ENCODE results near the gene CEACAM6.
"Not testable (repeated sequence)": the region's sequence is repeated elsewhere in the genome, so short reads cannot be mapped to it uniquely, and the experiment has no call there.

The CEACAM6 gene

DNA sequence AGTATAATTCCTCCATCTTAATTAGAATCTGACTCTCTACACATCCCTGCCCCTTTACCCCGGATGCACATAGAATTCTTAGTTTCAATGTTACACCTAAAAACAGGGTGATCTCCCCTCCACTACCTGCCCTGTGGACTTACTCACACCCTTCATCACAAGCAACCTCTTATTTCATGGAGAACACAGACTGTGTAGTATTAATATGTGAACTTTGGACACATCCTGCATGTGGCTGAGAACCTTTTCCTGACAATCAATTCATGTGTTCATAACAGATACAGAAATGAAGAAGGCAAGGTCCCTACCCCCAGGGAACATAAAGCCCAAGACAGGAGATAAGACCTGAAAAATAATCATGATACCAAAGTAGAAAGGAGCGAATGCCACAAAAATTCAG, 11.8 kb downstream of the CEACAM6 start:
- no peak overlapping the region for H3K4ac ChIP-seq (ENCODE audit: low read depth, low read length)
- no peak overlapping the region for H4K8ac ChIP-seq (ENCODE audit: low read depth, low read length)
- H3K36me3 ChIP-seq (ENCODE audit: control insufficient read depth, insufficient read depth, low read length): no peaks in the 10 kb centered on the region
- H2BK5ac ChIP-seq (ENCODE audit: low read length): no peak overlapping the region
- no peak overlapping the region for H3K4me3 ChIP-seq (ENCODE audit: low read length)
- no peak overlapping the region for H2AK5ac ChIP-seq (ENCODE audit: low read length)
- H3K18ac ChIP-seq (ENCODE audit: low read length): no peak overlapping the region
- no peak overlapping the region for H3K27ac ChIP-seq (ENCODE audit: low read depth, low read length)
- H3K79me1 ChIP-seq (ENCODE audit: low read length): no peaks in the 10 kb centered on the region
- H3K4me1 ChIP-seq (ENCODE audit: control insufficient read depth, low read depth, low read length): no peaks in the 10 kb centered on the region
- H3K23ac ChIP-seq (ENCODE audit: low read length): no peak overlapping the region
- DNase-seq: no peak
- no peaks in the 10 kb centered on the region for H3K27me3 ChIP-seq (ENCODE audit: insufficient read depth, low read length, poor library complexity)
- H3K56ac ChIP-seq (ENCODE audit: low read length): no peak overlapping the region
- H2BK120ac ChIP-seq (ENCODE audit: low read depth, low read length): no peak overlapping the region
- no peak overlapping the region for H3K4me2 ChIP-seq (ENCODE audit: low read length)
- no peak overlapping the region for H4K5ac ChIP-seq (ENCODE audit: low read length)
- H2BK15ac ChIP-seq (replicated peaks; ENCODE audit: low read depth): no peak overlapping the region
- no peaks in the 10 kb centered on the region for H3K79me2 ChIP-seq (ENCODE audit: control insufficient read depth, insufficient read depth, low read length)
- no peak overlapping the region for H3K9ac ChIP-seq (ENCODE audit: low read length)
- WGBS (ENCODE audit: extremely low coverage, insufficient coverage, low lambda C conversion rate): no CpG with 5 or more reads among the region's 2 CpGs

DNA sequence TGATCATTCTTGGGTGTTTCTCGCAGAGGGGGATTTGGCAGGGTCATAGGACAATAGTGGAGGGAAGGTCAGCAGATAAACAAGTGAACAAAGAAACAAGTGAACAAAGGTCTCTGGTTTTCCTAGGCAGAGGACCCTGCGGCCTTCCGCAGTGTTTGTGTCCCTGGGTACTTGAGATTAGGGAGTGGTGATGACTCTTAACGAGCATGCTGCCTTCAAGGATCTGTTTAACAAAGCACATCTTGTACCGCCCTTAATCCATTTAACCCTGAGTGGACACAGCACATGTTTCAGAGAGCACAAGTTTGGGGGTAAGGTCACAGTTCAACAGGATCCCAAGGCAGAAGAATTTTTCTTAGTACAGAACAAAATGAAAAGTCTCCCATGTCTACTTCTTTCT, 12.8 kb downstream of the CEACAM6 start:
- not testable (repeated sequence) for H3K27ac ChIP-seq (ENCODE audit: low read depth, low read length); H3K56ac ChIP-seq (ENCODE audit: low read length); H3K4me2 ChIP-seq (ENCODE audit: low read length); H3K4ac ChIP-seq (ENCODE audit: low read depth, low read length); H3K4me3 ChIP-seq (ENCODE audit: low read length); H2AK5ac ChIP-seq (ENCODE audit: low read length); H3K18ac ChIP-seq (ENCODE audit: low read length); H3K27me3 ChIP-seq (ENCODE audit: insufficient read depth, low read length, poor library complexity); H2BK15ac ChIP-seq (replicated peaks; ENCODE audit: low read depth); H3K79me1 ChIP-seq (ENCODE audit: low read length); H3K4me1 ChIP-seq (ENCODE audit: control insufficient read depth, low read depth, low read length); H4K5ac ChIP-seq (ENCODE audit: low read length); H3K23ac ChIP-seq (ENCODE audit: low read length); H2BK120ac ChIP-seq (ENCODE audit: low read depth, low read length); DNase-seq; H3K9ac ChIP-seq (ENCODE audit: low read length); H3K36me3 ChIP-seq (ENCODE audit: control insufficient read depth, insufficient read depth, low read length); H4K8ac ChIP-seq (ENCODE audit: low read depth, low read length); H2BK5ac ChIP-seq (ENCODE audit: low read length); H3K79me2 ChIP-seq (ENCODE audit: control insufficient read depth, insufficient read depth, low read length)
- no CpG with 5 or more reads among the region's 5 CpGs for WGBS (ENCODE audit: extremely low coverage, insufficient coverage, low lambda C conversion rate)

DNA sequence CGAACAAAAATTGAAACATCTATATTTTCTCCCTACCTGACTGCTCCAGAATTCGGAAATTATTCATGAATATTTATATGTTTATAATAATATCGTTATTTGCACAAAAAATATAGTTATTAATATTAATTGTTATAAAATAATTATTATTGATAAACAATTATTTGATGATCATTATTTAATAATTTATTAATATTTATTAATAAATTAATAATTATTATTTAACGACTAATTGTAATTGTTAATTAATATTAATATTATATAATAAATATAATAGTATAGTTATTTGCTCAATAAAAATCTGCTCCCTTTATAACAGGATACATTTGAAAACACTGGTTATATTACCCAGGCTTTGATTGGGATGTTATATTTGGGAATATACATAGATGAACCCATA, 14.3 kb downstream of the CEACAM6 start:
- no CpG with 5 or more reads among the region's 4 CpGs for WGBS (ENCODE audit: extremely low coverage, insufficient coverage, low lambda C conversion rate)
- Histone ChIP-seq H3K27ac (ENCODE audit: low read depth, low read length) (no peak overlapping the region), H2BK15ac (replicated peaks; ENCODE audit: low read depth) (no peak overlapping the region), H3K56ac (ENCODE audit: low read length) (no peak overlapping the region), H2BK120ac (ENCODE audit: low read depth, low read length) (no peak overlapping the region), H3K4ac (ENCODE audit: low read depth, low read length) (no peak overlapping the region), H3K4me3 (ENCODE audit: low read length) (no peak overlapping the region), H4K8ac (ENCODE audit: low read depth, low read length) (no peak overlapping the region), H3K9ac (ENCODE audit: low read length) (no peak overlapping the region), H3K36me3 (ENCODE audit: control insufficient read depth, insufficient read depth, low read length) (no peaks in the 10 kb centered on the region), H3K27me3 (ENCODE audit: insufficient read depth, low read length, poor library complexity) (no peaks in the 10 kb centered on the region), H3K4me1 (ENCODE audit: control insufficient read depth, low read depth, low read length) (no peaks in the 10 kb centered on the region), H2BK5ac (ENCODE audit: low read length) (no peak overlapping the region), H3K79me2 (ENCODE audit: control insufficient read depth, insufficient read depth, low read length) (no peaks in the 10 kb centered on the region), H3K79me1 (ENCODE audit: low read length) (no peaks in the 10 kb centered on the region), H3K18ac (ENCODE audit: low read length) (no peak overlapping the region), H2AK5ac (ENCODE audit: low read length) (no peak overlapping the region), H3K23ac (ENCODE audit: low read length) (no peak overlapping the region), H4K5ac (ENCODE audit: low read length) (no peak overlapping the region), H3K4me2 (ENCODE audit: low read length) (no peak overlapping the region)
- DNase-seq: no peak

DNA sequence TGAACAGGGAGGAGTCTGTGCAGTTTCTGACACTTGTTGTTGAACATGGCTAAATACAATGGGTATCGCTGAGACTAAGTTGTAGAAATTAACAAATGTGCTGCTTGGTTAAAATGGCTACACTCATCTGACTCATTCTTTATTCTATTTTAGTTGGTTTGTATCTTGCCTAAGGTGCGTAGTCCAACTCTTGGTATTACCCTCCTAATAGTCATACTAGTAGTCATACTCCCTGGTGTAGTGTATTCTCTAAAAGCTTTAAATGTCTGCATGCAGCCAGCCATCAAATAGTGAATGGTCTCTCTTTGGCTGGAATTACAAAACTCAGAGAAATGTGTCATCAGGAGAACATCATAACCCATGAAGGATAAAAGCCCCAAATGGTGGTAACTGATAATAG, 16.1 kb downstream of the CEACAM6 start:
- H4K8ac ChIP-seq (ENCODE audit: low read depth, low read length): no peak overlapping the region
- H3K79me2 ChIP-seq (ENCODE audit: control insufficient read depth, insufficient read depth, low read length): no peaks in the 10 kb centered on the region
- no peak overlapping the region for H3K23ac ChIP-seq (ENCODE audit: low read length)
- no peaks in the 10 kb centered on the region for H3K4me1 ChIP-seq (ENCODE audit: control insufficient read depth, low read depth, low read length)
- H2BK120ac ChIP-seq (ENCODE audit: low read depth, low read length): no peak overlapping the region
- DNase-seq: no peak
- no peak overlapping the region for H3K18ac ChIP-seq (ENCODE audit: low read length)
- no peaks in the 10 kb centered on the region for H3K36me3 ChIP-seq (ENCODE audit: control insufficient read depth, insufficient read depth, low read length)
- no peaks in the 10 kb centered on the region for H3K27me3 ChIP-seq (ENCODE audit: insufficient read depth, low read length, poor library complexity)
- no peak overlapping the region for H3K56ac ChIP-seq (ENCODE audit: low read length)
- H4K5ac ChIP-seq (ENCODE audit: low read length): no peak overlapping the region
- no peak overlapping the region for H2BK5ac ChIP-seq (ENCODE audit: low read length)
- H3K4ac ChIP-seq (ENCODE audit: low read depth, low read length): no peak overlapping the region
- no peak overlapping the region for H2AK5ac ChIP-seq (ENCODE audit: low read length)
- H3K4me3 ChIP-seq (ENCODE audit: low read length): no peak overlapping the region
- WGBS (ENCODE audit: extremely low coverage, insufficient coverage, low lambda C conversion rate): no CpG with 5 or more reads among the region's 2 CpGs
- no peaks in the 10 kb centered on the region for H3K79me1 ChIP-seq (ENCODE audit: low read length)
- no peak overlapping the region for H3K9ac ChIP-seq (ENCODE audit: low read length)
- H3K27ac ChIP-seq (ENCODE audit: low read depth, low read length): no peak overlapping the region
- no peak overlapping the region for H3K4me2 ChIP-seq (ENCODE audit: low read length)
- H2BK15ac ChIP-seq (replicated peaks; ENCODE audit: low read depth): no peak overlapping the region

DNA sequence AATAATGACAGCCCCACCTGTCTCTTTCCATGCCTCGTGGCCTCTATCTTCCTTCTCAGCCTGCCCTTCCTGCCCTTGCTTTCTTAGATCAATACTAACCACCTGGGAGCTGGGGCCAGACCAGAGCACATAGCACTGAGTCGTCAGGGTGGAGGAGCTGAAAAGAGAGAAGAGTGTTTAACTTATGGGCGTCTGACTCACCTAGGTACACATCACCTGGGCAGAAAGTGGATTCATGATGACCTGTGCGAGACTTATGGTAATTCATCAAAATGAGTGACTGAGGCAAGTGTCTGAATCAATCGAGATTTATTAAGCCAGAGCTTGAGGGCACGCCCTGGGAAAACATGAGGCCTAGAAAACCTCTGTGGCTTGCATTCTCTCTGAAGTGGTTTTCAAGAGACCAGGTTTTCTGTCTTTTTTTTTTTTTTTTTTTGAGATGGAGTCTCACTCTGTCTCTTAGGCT, 19.2 kb downstream of the CEACAM6 start:
- WGBS (ENCODE audit: extremely low coverage, insufficient coverage, low lambda C conversion rate): no CpG with 5 or more reads among the region's 6 CpGs
- H3K23ac ChIP-seq (ENCODE audit: low read length): no peak overlapping the region
- no peak overlapping the region for H2BK15ac ChIP-seq (replicated peaks; ENCODE audit: low read depth)
- no peak overlapping the region for H3K18ac ChIP-seq (ENCODE audit: low read length)
- H2BK120ac ChIP-seq (ENCODE audit: low read depth, low read length): no peak overlapping the region
- H3K56ac ChIP-seq (ENCODE audit: low read length): no peak overlapping the region
- H2BK5ac ChIP-seq (ENCODE audit: low read length): no peak overlapping the region
- DNase-seq: no peak
- H3K36me3 ChIP-seq (ENCODE audit: control insufficient read depth, insufficient read depth, low read length): no peaks in the 10 kb centered on the region
- H3K9ac ChIP-seq (ENCODE audit: low read length): no peak overlapping the region
- H4K8ac ChIP-seq (ENCODE audit: low read depth, low read length): no peak overlapping the region
- H3K4me2 ChIP-seq (ENCODE audit: low read length): no peak overlapping the region
- H3K4me3 ChIP-seq (ENCODE audit: low read length): no peak overlapping the region
- H3K27me3 ChIP-seq (ENCODE audit: insufficient read depth, low read length, poor library complexity): no peaks in the 10 kb centered on the region
- no peak overlapping the region for H3K27ac ChIP-seq (ENCODE audit: low read depth, low read length)
- no peaks in the 10 kb centered on the region for H3K79me2 ChIP-seq (ENCODE audit: control insufficient read depth, insufficient read depth, low read length)
- H3K4ac ChIP-seq (ENCODE audit: low read depth, low read length): no peak overlapping the region
- H2AK5ac ChIP-seq (ENCODE audit: low read length): no peak overlapping the region
- H4K5ac ChIP-seq (ENCODE audit: low read length): no peak overlapping the region
- no peaks in the 10 kb centered on the region for H3K79me1 ChIP-seq (ENCODE audit: low read length)
- no peaks in the 10 kb centered on the region for H3K4me1 ChIP-seq (ENCODE audit: control insufficient read depth, low read depth, low read length)

DNA sequence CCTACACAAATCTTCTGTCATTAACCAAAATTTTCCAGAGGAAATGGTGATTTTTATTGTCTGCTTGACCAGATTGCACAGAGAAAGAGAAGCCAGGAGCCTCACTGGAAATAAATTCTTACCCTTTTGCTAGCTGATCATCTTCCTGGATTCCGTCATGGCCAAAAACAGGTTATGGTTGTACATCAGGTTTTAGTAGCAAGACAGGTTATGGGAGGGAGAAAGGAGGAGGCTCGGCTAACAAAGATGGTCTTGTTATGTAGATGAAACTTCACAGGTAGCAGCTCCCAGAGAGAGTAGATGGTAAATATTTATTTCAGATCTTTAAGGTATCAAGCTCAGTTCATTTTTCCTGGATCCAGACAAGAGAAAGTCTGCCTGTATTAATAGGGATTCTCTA, 21.4 kb downstream of the CEACAM6 start:
- no peak overlapping the region for H2AK5ac ChIP-seq (ENCODE audit: low read length)
- H4K8ac ChIP-seq (ENCODE audit: low read depth, low read length): no peak overlapping the region
- DNase-seq: no peak
- no peaks in the 10 kb centered on the region for H3K4me1 ChIP-seq (ENCODE audit: control insufficient read depth, low read depth, low read length)
- H3K79me1 ChIP-seq (ENCODE audit: low read length): no peaks in the 10 kb centered on the region
- no peak overlapping the region for H3K27ac ChIP-seq (ENCODE audit: low read depth, low read length)
- H3K23ac ChIP-seq (ENCODE audit: low read length): no peak overlapping the region
- no peak overlapping the region for H3K18ac ChIP-seq (ENCODE audit: low read length)
- H3K79me2 ChIP-seq (ENCODE audit: control insufficient read depth, insufficient read depth, low read length): no peaks in the 10 kb centered on the region
- H3K56ac ChIP-seq (ENCODE audit: low read length): no peak overlapping the region
- no peak overlapping the region for H3K9ac ChIP-seq (ENCODE audit: low read length)
- H3K4me2 ChIP-seq (ENCODE audit: low read length): no peak overlapping the region
- no CpG with 5 or more reads among the region's 2 CpGs for WGBS (ENCODE audit: extremely low coverage, insufficient coverage, low lambda C conversion rate)
- H3K27me3 ChIP-seq (ENCODE audit: insufficient read depth, low read length, poor library complexity): no peaks in the 10 kb centered on the region
- no peaks in the 10 kb centered on the region for H3K36me3 ChIP-seq (ENCODE audit: control insufficient read depth, insufficient read depth, low read length)
- H3K4ac ChIP-seq (ENCODE audit: low read depth, low read length): no peak overlapping the region
- no peak overlapping the region for H2BK5ac ChIP-seq (ENCODE audit: low read length)
- no peak overlapping the region for H2BK120ac ChIP-seq (ENCODE audit: low read depth, low read length)
- no peak overlapping the region for H3K4me3 ChIP-seq (ENCODE audit: low read length)
- H4K5ac ChIP-seq (ENCODE audit: low read length): no peak overlapping the region
- H2BK15ac ChIP-seq (replicated peaks; ENCODE audit: low read depth): no peak overlapping the region
